Astrocyte of the spinal cord (primary cell): ENCODE measurements around the gene C12orf42.

Source experiments
- DNase-seq: peaks from one replicate; pipeline ENCODE4 v3.0.0; 2011; ENCODE audit warnings: low read depth, low spot score
- H3K4me3 ChIP-seq: 2 replicates; pipeline ENCODE4 v1.5.1; 2011; ENCODE audit warnings: low read depth, mild to moderate bottlenecking, low read length, moderate library complexity
- in situ Hi-C: cut with HindIII; loops from 2 replicates; pipeline ENCODE4 v1.10.0; 2017; ENCODE audit warnings: low sequenced_read_pairs
- TF ChIP-seq, protein P1 (sequence below): IDR thresholded peaks from 2 replicates; pipeline ENCODE4 v1.5.1; 2012; ENCODE audit warnings: low read depth, mild to moderate bottlenecking, low read length, inconsistent platforms

C12orf42 gene

DNA sequence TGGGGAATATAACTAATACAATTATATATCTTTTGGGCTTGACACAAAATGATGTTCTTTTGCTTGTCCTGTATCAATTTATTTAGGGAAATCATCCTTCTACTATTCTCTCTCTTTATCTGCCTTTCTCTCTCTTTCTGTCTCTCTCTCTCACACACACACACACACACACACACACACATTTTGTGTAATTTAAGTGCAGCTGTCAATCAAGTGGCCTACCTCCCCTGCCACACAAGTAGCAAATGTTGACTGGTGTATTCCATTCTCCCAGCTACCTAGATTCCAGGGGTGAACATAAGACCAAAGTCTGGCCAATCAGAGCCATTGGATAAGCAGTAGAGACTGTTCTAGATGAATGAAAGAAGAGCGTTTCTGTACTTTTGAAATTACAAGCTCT lies 127.6 kb downstream of the C12orf42 start:
- in situ Hi-C loops: no loop called here
- TF ChIP-seq, protein P1, sequence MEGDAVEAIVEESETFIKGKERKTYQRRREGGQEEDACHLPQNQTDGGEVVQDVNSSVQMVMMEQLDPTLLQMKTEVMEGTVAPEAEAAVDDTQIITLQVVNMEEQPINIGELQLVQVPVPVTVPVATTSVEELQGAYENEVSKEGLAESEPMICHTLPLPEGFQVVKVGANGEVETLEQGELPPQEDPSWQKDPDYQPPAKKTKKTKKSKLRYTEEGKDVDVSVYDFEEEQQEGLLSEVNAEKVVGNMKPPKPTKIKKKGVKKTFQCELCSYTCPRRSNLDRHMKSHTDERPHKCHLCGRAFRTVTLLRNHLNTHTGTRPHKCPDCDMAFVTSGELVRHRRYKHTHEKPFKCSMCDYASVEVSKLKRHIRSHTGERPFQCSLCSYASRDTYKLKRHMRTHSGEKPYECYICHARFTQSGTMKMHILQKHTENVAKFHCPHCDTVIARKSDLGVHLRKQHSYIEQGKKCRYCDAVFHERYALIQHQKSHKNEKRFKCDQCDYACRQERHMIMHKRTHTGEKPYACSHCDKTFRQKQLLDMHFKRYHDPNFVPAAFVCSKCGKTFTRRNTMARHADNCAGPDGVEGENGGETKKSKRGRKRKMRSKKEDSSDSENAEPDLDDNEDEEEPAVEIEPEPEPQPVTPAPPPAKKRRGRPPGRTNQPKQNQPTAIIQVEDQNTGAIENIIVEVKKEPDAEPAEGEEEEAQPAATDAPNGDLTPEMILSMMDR: no peak
- no peak overlapping the region for H3K4me3 ChIP-seq
- DNase-seq: no peak

DNA sequence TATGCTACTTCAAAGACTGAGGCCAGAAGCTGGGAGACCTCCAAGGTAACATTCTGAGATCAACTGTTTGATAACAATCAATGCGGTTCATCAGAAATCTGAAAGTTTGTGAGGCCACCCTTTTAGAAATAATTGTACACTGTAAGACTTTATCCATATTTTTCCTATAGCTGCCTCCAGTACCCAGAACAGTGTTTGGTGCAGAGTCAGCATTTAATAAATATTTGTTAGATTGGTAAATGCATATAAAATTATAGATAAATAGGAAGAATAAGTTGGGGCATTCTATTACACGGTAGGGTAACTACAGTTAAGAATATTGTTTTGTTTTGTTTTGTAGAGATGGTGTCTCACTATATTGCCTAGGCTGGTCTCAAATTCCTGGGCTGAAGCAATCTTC lies 141.4 kb downstream of the C12orf42 start:
- no peak for DNase-seq
- TF ChIP-seq, protein P1: no peak
- in situ Hi-C loops: no loop called here
- no peak overlapping the region for H3K4me3 ChIP-seq

DNA sequence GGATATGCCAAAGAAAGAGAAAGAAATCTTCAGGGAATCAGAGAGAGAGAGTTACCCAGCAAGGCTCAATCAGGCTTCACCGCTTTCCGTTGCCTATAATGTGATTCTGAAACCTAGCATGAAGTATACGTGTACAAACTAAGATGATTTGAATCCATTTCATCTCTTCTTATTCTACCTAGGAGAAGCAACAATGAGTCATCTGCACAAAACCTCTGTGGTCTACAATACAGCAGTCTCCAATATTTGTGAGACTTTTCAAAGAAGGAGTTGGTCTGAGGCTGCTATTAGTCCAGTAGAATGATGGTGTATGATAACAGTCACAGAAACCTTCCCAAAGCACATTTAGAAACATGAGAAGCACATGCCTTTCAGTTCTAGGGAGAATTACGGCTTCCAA lies 141.9 kb downstream of the C12orf42 start:
- DNase-seq: no peak
- in situ Hi-C loops: no loop called here
- no peak overlapping the region for H3K4me3 ChIP-seq
- TF ChIP-seq, protein P1: no peak

DNA sequence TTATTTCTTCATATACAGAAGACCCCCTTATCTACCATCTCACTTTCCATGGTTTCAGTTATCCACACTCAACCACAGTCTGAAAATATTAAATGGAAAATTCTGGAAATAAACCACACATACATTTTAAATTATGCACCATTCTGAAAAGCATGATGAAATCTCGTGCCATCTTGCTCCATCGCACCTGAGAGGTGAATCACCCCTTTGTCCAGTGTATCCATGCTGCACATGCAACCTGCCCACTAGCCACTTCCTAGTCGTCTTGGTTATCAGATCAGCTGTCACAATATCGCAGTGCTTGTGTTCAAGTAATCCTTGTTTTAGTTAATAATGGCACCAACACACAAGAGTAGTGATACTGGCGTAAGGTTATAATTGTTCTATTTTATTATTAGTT lies 145.7 kb downstream of the C12orf42 start:
- no peak overlapping the region for H3K4me3 ChIP-seq
- in situ Hi-C loops: no loop called here
- DNase-seq: no peak
- TF ChIP-seq, protein P1: no peak

DNA sequence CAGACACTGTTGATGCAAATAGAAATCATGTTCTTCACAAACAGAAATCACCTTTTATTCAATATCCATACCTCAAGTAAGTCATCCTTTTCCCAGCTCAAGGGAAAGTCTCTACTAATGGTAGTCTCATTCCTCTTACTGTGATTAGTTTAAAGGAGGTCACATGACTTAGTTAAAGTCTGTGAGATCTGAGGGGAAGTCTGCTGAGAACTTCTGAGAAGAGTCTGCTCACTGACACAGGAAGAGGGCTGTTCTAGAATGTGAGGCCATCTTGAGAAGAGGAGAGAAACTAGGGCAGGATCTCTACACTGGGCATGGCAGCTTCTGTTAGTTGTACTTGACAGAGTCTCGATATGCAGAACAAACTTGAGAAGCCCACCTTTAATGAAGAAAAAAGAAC lies 146.8 kb downstream of the C12orf42 start:
- no peak for DNase-seq
- TF ChIP-seq, protein P1: no peak
- in situ Hi-C loops: no loop called here
- H3K4me3 ChIP-seq: no peak overlapping the region

DNA sequence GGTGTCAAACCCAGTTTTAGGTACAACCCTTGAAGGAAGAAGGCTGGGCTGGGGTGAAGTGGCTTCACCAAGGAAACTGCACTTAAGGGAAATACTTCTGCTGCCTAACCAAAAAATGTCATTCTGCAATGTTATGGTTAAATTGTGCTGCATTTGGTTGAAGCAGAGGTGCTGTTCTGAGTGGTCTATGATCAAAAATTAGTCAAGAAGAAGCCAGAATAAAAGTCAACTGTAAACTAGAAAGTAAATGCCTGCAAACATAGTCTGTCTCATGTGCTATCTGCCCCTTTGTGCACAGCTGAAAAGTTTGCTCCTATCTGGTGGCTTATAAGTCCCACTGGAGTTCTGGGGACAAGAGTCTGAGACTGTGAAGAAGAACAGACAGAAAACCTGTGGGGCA lies 158.8 kb downstream of the C12orf42 start:
- in situ Hi-C loops: no loop called here
- TF ChIP-seq, protein P1: no peak
- no peak for DNase-seq
- no peak overlapping the region for H3K4me3 ChIP-seq

DNA sequence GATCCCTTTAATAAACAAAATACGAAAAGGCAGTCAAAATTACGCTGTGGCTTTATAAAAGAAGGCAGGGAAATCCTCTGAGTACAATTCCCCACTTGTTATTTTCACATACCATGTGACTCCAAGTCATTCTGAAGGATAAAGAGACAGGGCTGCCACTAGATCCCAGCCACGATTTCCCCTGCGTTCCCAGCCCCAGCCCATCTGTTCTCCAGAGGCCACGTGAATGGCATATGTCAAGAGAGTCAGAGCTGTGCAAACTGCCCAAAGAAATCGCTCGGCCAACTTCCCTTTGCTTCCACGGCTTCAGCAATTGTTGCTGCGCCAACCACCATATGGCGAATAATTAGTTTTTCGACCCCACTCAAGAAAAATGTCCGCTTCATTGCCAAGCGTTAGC lies 161.3 kb downstream of the C12orf42 start:
- no peak overlapping the region for H3K4me3 ChIP-seq
- in situ Hi-C loops: no loop called here
- no peak for DNase-seq
- TF ChIP-seq, protein P1: no peak
